Activated T-helper 1 cell treated with Interleukin-2 at 50 U/mL for 16 hours (primary cell): Measurements from ENCODE around the gene FBN2.
"Not testable (repeated sequence)": the region's sequence is repeated elsewhere in the genome, so short reads cannot be mapped to it uniquely, and the experiment has no call there.

Experiments
- DNase-seq: peaks from one replicate; pipeline ENCODE4 v3.0.0-alpha.2; 2020; ENCODE audit warnings: low read depth

The FBN2 gene

GRCh38 chr5:128534726-128535125 is 3.3 kb downstream of the FBN2 start:
- no peak for DNase-seq

- no peak for DNase-seq
Measured at GRCh38 chr5:128532776-128533175, 5.3 kb downstream of the FBN2 start.

GRCh38 chr5:128532127-128532526 is 5.9 kb downstream of the FBN2 start:
- DNase-seq, result no peak

GRCh38 chr5:128528637-128529255 is 9.3 kb downstream of the FBN2 start:
- no peak for DNase-seq

- no peak for DNase-seq
Measured at GRCh38 chr5:128528126-128528525, 9.9 kb downstream of the FBN2 start.

- no peak for DNase-seq
Measured at GRCh38 chr5:128527077-128527476, 11.0 kb downstream of the FBN2 start.

- DNase-seq, result no peak
Measured at GRCh38 chr5:128522336-128522735, 15.7 kb downstream of the FBN2 start.

GRCh38 chr5:128519827-128520226 is 18.2 kb downstream of the FBN2 start:
- no peak for DNase-seq

GRCh38 chr5:128516978-128517377 is 21.1 kb downstream of the FBN2 start:
- DNase-seq, result no peak

- no peak for DNase-seq
Measured at GRCh38 chr5:128513806-128514205, 24.2 kb downstream of the FBN2 start.

GRCh38 chr5:128512894-128513293 is 25.2 kb downstream of the FBN2 start:
- DNase-seq, result no peak

- no peak for DNase-seq
Measured at GRCh38 chr5:128506643-128507042, 31.4 kb downstream of the FBN2 start.

GRCh38 chr5:128503727-128504126 is 34.3 kb downstream of the FBN2 start:
- not testable (repeated sequence) for DNase-seq

- no peak for DNase-seq
Measured at GRCh38 chr5:128498844-128499455, 39.1 kb downstream of the FBN2 start.

GRCh38 chr5:128494516-128494915 is 43.5 kb downstream of the FBN2 start:
- no peak for DNase-seq

- no peak for DNase-seq
Measured at GRCh38 chr5:128493657-128494329, 44.3 kb downstream of the FBN2 start.

GRCh38 chr5:128491291-128491690 is 46.8 kb downstream of the FBN2 start:
- DNase-seq, result no peak

- no peak for DNase-seq
Measured at GRCh38 chr5:128490761-128491160, 47.3 kb downstream of the FBN2 start.

GRCh38 chr5:128487041-128487440 is 51.0 kb downstream of the FBN2 start:
- DNase-seq, result no peak

- no peak for DNase-seq
Measured at GRCh38 chr5:128483738-128484137, 54.3 kb downstream of the FBN2 start.

GRCh38 chr5:128480906-128481633 is 57.0 kb downstream of the FBN2 start:
- no peak for DNase-seq

GRCh38 chr5:128480158-128480557 is 57.9 kb downstream of the FBN2 start:
- DNase-seq, result no peak
